Naive thymus-derived CD4-positive, alpha-beta T cell (primary cell): ENCODE results near the gene PHLPP1. TPM values are rescaled to one million over a fixed set of nuclear protein-coding genes. Genes with fewer than 3 reads are reported as not detected.

Source experiments
- ATAC-seq: fragments of 150-1000 bp; cut with Tn5 transposase; 2 replicates; pipeline ENCODE4 v1.10.0; 2021; ENCODE audit warnings: mild to moderate bottlenecking, moderate library complexity
- CTCF ChIA-PET: fragments of 350-600 bp; sonication (Branson Sonifier 250); formaldehyde crosslinking; loops from one replicate; lab custom pipeline; 2021; ENCODE audit warnings: antibody characterized with exemption; lab: Charles Lee
- POLR2A ChIA-PET: fragments of 350-600 bp; sonication (Branson Sonifier 250); formaldehyde crosslinking; loops from one replicate; lab custom pipeline; 2021; ENCODE audit warnings: antibody characterized with exemption, inconsistent platforms; lab: Charles Lee
- DNase-seq, 9 donors: peaks; one replicate each; pipeline versions ENCODE4 v3.0.0 to v3.0.0-alpha.2; 2020 to 2022; ENCODE audit warnings: mixed read lengths in 1 of 9
- H3K27ac ChIP-seq: one replicate; pipeline ENCODE4 v1.7.0; 2013; ENCODE audit warnings: mild to moderate bottlenecking, low read depth, low read length, moderate library complexity
- H3K27me3 ChIP-seq, 2 donors: one replicate each; pipeline ENCODE4 v1.7.0; 2013; ENCODE audit warnings: low read length in 2 of 2, mild to moderate bottlenecking in 2 of 2, moderate library complexity in 2 of 2; ENCODE audit not compliant: control insufficient read depth in 2 of 2, insufficient read depth in 2 of 2
- H3K36me3 ChIP-seq, 3 experiments: 1 replicate in 2 of 3; 2 replicates in 1 of 3; pipeline ENCODE4 v1.7.0; 2013; ENCODE audit warnings: low read length in 3 of 3, mild to moderate bottlenecking in 3 of 3, moderate library complexity in 1 of 3; ENCODE audit not compliant: insufficient read depth in 3 of 3, control insufficient read depth in 2 of 3
- H3K4me1 ChIP-seq, 2 donors: one replicate each; pipeline ENCODE4 v1.7.0; 2013; ENCODE audit warnings: low read length in 2 of 2, mild to moderate bottlenecking in 2 of 2, moderate library complexity in 1 of 2; ENCODE audit not compliant: control insufficient read depth in 2 of 2, insufficient read depth in 2 of 2
- H3K4me3 ChIP-seq: 2 replicates; pipeline ENCODE4 v1.7.0; 2013; ENCODE audit warnings: mild to moderate bottlenecking, low read length
- H3K9me3 ChIP-seq, 3 experiments: 1 replicate in 2 of 3; 2 replicates in 1 of 3; pipeline ENCODE4 v1.7.0; 2013; ENCODE audit warnings: low read length in 3 of 3; ENCODE audit not compliant: control insufficient read depth in 2 of 3
- H3K27ac Mint-ChIP-seq, 9 donors: one replicate each; pipeline ENCODE4 v1.8.0; 2020 to 2022; ENCODE audit warnings: mixed read lengths in 9 of 9, mild to moderate bottlenecking in 8 of 9, moderate library complexity in 5 of 9, inconsistent platforms in 2 of 9
- H3K27me3 Mint-ChIP-seq, 5 donors: one replicate each; pipeline ENCODE4 v1.8.0; 2021 to 2022; ENCODE audit warnings: mixed read lengths in 5 of 5, mild to moderate bottlenecking in 1 of 5
- H3K36me3 Mint-ChIP-seq, 5 donors: one replicate each; pipeline ENCODE4 v1.8.0; 2020 to 2022; ENCODE audit warnings: mixed read lengths in 5 of 5, mild to moderate bottlenecking in 3 of 5, inconsistent platforms in 1 of 5
- H3K4me1 Mint-ChIP-seq, 7 donors: one replicate each; pipeline ENCODE4 v1.8.0; 2020 to 2022; ENCODE audit warnings: mixed read lengths in 7 of 7, mild to moderate bottlenecking in 3 of 7, inconsistent platforms in 1 of 7
- H3K4me3 Mint-ChIP-seq, 10 donors: one replicate each; pipeline ENCODE4 v1.8.0; 2020 to 2022; ENCODE audit warnings: mild to moderate bottlenecking in 10 of 10, mixed read lengths in 10 of 10, moderate library complexity in 6 of 10, inconsistent platforms in 2 of 10
- H3K9me3 Mint-ChIP-seq, 11 donors: one replicate each; pipeline ENCODE4 v1.8.0; 2020 to 2022; ENCODE audit warnings: mixed read lengths in 11 of 11, mild to moderate bottlenecking in 4 of 11, inconsistent platforms in 1 of 11, moderate library complexity in 1 of 11
- intact Hi-C, 2 donors: fragments of 100-400 bp; cut with micrococcal nuclease; formaldehyde crosslinking; loops; one replicate each; pipeline ENCODE4 v1.15.1; 2023
- polyA plus RNA-seq, 2 donors: library from polyadenylated mRNA; unstranded; fragments of 300-500 nt; fragmentation: Illumina TruSeq; gene quantifications; one replicate each; pipeline ENCODE4 v1.2.3, GENCODE V29; 2021
- total RNA-seq, 6 experiments: library from RNA in 5 of 6; stranded (reverse) in 5 of 6; gene quantifications; 1 replicate in 5 of 6; 2 replicates in 1 of 6; pipeline ENCODE4 v1.2.3 and lab custom pipeline; 2021 to 2026

Gene PHLPP1
- total and polyA plus RNA-seq, 7 experiments from 2014 or later: 0.07 to 9.7 (median 6.9) TPM

DNA sequence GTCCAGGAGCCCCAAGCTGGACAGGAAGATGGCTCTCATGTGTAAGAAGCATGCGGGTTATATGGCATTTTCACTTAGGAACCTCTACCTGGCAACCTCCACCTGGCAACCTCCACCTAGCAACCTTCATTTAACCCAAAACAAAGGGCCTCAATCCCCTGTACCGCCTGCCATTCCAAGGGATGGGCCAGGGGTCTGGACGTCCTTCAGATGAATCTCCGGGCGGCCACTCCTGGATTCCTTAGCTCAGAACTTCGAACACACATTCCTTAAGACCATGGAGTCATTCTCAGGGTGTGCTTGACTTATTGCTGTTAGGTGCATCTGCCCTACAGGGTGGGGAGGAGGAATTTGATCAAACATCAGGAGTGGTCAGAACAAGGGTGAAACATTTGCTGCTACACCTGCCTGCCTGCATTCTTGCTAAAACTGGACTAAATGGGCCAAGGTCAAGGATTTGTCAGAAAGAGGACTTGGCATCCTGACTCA lies 277.6 kb downstream of the PHLPP1 start:
- no peak overlapping the region for H3K27ac Mint-ChIP-seq
- peaks cover 5 to 29% (median 7%) of the 10 kb centered on the region in 5 donors for H3K27me3 Mint-ChIP-seq
- DNase-seq (no peak), ATAC-seq (no peak)
- ChIA-PET CTCF (interaction anchor here (0.7 kb wide), 1 partner anchor 583 kb away, joined by 3 read pairs; no protein-coding TSS in a partner anchor), POLR2A (interaction anchor here (0.6 kb wide), 1 partner anchor 36 kb away, joined by 3 read pairs; no protein-coding TSS in a partner anchor)
- Histone ChIP-seq H3K4me1 (no peaks in the 10 kb centered on the region), H3K27ac (no peak overlapping the region), H3K4me3 (no peak overlapping the region), H3K27me3 (no peaks in the 10 kb centered on the region), H3K9me3 (no peaks in the 10 kb centered on the region), H3K36me3 (no peaks in the 10 kb centered on the region)
- no peaks in the 10 kb centered on the region for H3K4me1 Mint-ChIP-seq
- no peaks in the 10 kb centered on the region for H3K36me3 Mint-ChIP-seq
- intact Hi-C loops: no loop called here
- no peak overlapping the region for H3K4me3 Mint-ChIP-seq
- H3K9me3 Mint-ChIP-seq: no peaks in the 10 kb centered on the region

- CTCF ChIA-PET: interaction anchor here (1.1 kb wide), 1 partner anchor 20 kb away, joined by 3 read pairs; no protein-coding TSS in a partner anchor
- Mint-ChIP-seq H3K27ac (no peak overlapping the region), H3K9me3 (no peaks in the 10 kb centered on the region), H3K36me3 (no peaks in the 10 kb centered on the region), H3K4me1 (no peaks in the 10 kb centered on the region), H3K4me3 (no peak overlapping the region), H3K27me3 (peaks cover 9 to 30% (median 11%) of the 10 kb centered on the region in 5 donors)
- POLR2A ChIA-PET: no interaction called here
- no peaks in the 10 kb centered on the region for H3K27me3 ChIP-seq
- H3K4me1 ChIP-seq: no peaks in the 10 kb centered on the region
- intact Hi-C loops: no loop called here
- no peaks in the 10 kb centered on the region for H3K9me3 ChIP-seq
- no peak overlapping the region for H3K4me3 ChIP-seq
- no peak for ATAC-seq
- no peaks in the 10 kb centered on the region for H3K36me3 ChIP-seq
- no peak overlapping the region for H3K27ac ChIP-seq
- no peak for DNase-seq
Observed at GRCh38 chr18:62996566-62996965, 281.2 kb downstream of the PHLPP1 start.

GRCh38 chr18:62997076-62997475 lies 281.7 kb downstream of the PHLPP1 start:
- no peak overlapping the region for H3K4me3 Mint-ChIP-seq
- no peak for DNase-seq
- ChIA-PET POLR2A (no interaction called here), CTCF (no interaction called here)
- no peak for ATAC-seq
- no peak overlapping the region for H3K27ac ChIP-seq
- no peaks in the 10 kb centered on the region for H3K36me3 Mint-ChIP-seq
- H3K4me1 Mint-ChIP-seq: no peaks in the 10 kb centered on the region
- H3K27ac Mint-ChIP-seq: no peak overlapping the region
- peaks cover 5 to 30% (median 11%) of the 10 kb centered on the region in 5 donors for H3K27me3 Mint-ChIP-seq
- H3K4me1 ChIP-seq: no peaks in the 10 kb centered on the region
- no peaks in the 10 kb centered on the region for H3K27me3 ChIP-seq
- no peak overlapping the region for H3K4me3 ChIP-seq
- no peaks in the 10 kb centered on the region for H3K9me3 Mint-ChIP-seq
- no peaks in the 10 kb centered on the region for H3K36me3 ChIP-seq
- no peaks in the 10 kb centered on the region for H3K9me3 ChIP-seq
- intact Hi-C loops: no loop called here

DNA sequence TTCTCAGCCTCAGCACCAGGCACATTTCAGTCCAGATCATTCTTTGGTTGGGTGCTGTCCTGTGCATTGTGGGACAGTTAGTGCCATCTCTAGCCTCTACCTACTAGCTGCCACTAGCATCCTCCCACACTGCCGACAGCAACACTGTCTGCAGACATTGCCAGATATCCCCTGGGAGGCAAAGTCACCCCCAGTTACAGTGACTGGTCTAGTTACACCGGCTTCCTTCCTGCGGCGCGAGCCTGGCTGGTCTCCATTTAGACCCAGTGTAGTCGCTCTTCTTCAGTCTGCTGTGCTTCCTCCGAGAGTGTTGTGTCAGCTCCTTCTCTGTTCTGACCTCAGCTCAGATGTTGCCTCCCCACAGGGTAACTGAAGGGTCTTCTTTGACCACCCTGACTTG lies 283.1 kb downstream of the PHLPP1 start:
- Mint-ChIP-seq H3K27me3 (peaks cover 5 to 29% (median 11%) of the 10 kb centered on the region in 5 donors), H3K4me1 (no peaks in the 10 kb centered on the region), H3K9me3 (no peaks in the 10 kb centered on the region), H3K4me3 (no peak overlapping the region), H3K36me3 (no peaks in the 10 kb centered on the region), H3K27ac (no peak overlapping the region)
- intact Hi-C loops: no loop called here
- Histone ChIP-seq H3K36me3 (no peaks in the 10 kb centered on the region), H3K4me1 (no peaks in the 10 kb centered on the region), H3K27ac (no peak overlapping the region), H3K27me3 (no peaks in the 10 kb centered on the region), H3K4me3 (no peak overlapping the region), H3K9me3 (no peaks in the 10 kb centered on the region)
- ATAC-seq: no peak
- ChIA-PET CTCF (no interaction called here), POLR2A (no interaction called here)
- no peak for DNase-seq

DNA sequence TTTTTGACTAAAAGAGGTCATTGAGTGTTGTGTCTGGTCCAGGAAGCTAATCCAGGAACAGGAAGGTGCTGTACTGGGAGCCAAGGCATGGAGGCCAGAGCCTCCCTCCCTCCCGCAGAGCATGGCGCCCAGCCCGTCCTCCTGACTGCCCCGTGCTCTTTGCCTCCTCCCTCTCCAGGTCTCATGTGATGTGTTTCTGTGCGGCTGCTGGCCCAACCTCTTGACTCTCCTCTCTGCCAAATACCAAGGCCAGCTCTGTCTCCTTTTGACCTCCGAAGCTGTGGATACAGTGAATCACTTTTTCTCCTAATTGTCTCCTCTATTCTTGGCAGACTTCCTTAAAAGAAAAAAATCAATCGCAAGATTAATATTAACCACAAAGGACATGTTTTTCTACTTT lies 284.1 kb downstream of the PHLPP1 start:
- H3K4me3 Mint-ChIP-seq: no peak overlapping the region
- Histone ChIP-seq H3K9me3 (no peaks in the 10 kb centered on the region), H3K4me3 (no peak overlapping the region), H3K4me1 (no peaks in the 10 kb centered on the region), H3K27ac (no peak overlapping the region), H3K27me3 (no peaks in the 10 kb centered on the region), H3K36me3 (no peaks in the 10 kb centered on the region)
- ATAC-seq (no peak), DNase-seq (no peak)
- POLR2A ChIA-PET: no interaction called here
- H3K36me3 Mint-ChIP-seq: no peaks in the 10 kb centered on the region
- no peak overlapping the region for H3K27ac Mint-ChIP-seq
- H3K4me1 Mint-ChIP-seq: no peaks in the 10 kb centered on the region
- H3K9me3 Mint-ChIP-seq: no peaks in the 10 kb centered on the region
- CTCF ChIA-PET: no interaction called here
- intact Hi-C loops: no loop called here
- peaks cover 5 to 24% (median 7%) of the 10 kb centered on the region in 5 donors for H3K27me3 Mint-ChIP-seq

DNA sequence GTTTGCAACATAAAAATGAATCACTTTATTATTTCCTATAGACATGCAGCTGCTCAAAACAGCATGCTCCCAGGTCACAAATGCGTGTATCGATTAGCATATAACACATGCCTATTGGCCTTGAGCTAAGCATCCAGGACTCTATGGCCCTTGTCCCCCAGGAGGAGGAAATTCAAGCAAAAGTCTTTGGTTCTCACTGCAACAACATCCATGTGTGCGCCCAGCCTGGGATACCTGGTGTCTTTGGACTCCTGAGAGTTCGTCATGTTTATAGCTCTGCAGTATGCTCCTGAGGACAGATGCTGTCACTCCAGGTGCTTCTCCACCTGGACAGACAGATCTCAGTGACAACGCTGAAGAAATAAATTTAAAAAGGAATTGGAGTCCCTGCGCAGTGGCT lies 284.6 kb downstream of the PHLPP1 start:
- POLR2A ChIA-PET: no interaction called here
- Mint-ChIP-seq H3K27ac (peak overlapping the region in 1 of 9 donors; percentile 44), H3K9me3 (peaks cover 0 to 2% (median 0%) of the 10 kb centered on the region in 11 donors), H3K4me3 (no peak overlapping the region), H3K4me1 (no peaks in the 10 kb centered on the region), H3K27me3 (peaks cover 5 to 23% (median 7%) of the 10 kb centered on the region in 5 donors), H3K36me3 (no peaks in the 10 kb centered on the region)
- ATAC-seq: no peak
- CTCF ChIA-PET: no interaction called here
- no peaks in the 10 kb centered on the region for H3K9me3 ChIP-seq
- H3K27me3 ChIP-seq: no peaks in the 10 kb centered on the region
- H3K4me3 ChIP-seq: no peak overlapping the region
- no peak overlapping the region for H3K27ac ChIP-seq
- DNase-seq: no peak
- H3K36me3 ChIP-seq: no peaks in the 10 kb centered on the region
- H3K4me1 ChIP-seq: no peaks in the 10 kb centered on the region
- intact Hi-C loops: no loop called here

DNA sequence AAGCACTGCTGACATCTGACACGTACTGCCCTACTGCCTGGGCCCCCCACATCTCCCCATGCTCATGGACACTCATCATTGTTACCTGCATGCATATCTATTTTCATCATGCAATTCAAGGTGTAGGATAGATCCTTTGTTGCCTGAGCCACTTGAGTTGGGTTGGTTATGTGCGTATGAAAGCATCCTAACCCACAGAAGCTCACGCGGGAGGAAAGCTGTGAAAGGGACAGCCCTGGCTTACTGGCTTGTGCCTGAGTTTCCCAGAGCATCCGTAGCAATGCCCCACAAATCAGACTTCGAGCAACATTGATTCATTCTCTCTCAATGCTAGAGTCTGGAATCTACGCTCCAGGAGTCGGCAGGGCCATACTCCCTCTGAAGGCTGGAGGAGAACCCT lies 285.5 kb downstream of the PHLPP1 start:
- peaks cover 4 to 18% (median 5%) of the 10 kb centered on the region in 5 donors for H3K27me3 Mint-ChIP-seq
- intact Hi-C loops: no loop called here
- POLR2A ChIA-PET: no interaction called here
- H3K27ac Mint-ChIP-seq: peak overlapping the region in 1 of 9 donors; percentile 36
- H3K36me3 ChIP-seq: no peaks in the 10 kb centered on the region
- H3K4me3 Mint-ChIP-seq: no peak overlapping the region
- ATAC-seq (no peak), DNase-seq (no peak)
- H3K27me3 ChIP-seq: no peaks in the 10 kb centered on the region
- H3K36me3 Mint-ChIP-seq: no peaks in the 10 kb centered on the region
- no peaks in the 10 kb centered on the region for H3K9me3 ChIP-seq
- H3K4me3 ChIP-seq: no peak overlapping the region
- H3K27ac ChIP-seq: no peak overlapping the region
- H3K9me3 Mint-ChIP-seq: peaks cover 0 to 2% (median 0%) of the 10 kb centered on the region in 11 donors
- CTCF ChIA-PET: no interaction called here
- no peaks in the 10 kb centered on the region for H3K4me1 ChIP-seq
- H3K4me1 Mint-ChIP-seq: no peaks in the 10 kb centered on the region
